Ovary (tissue), 3 donors: Measurements from ENCODE around the gene LDB2.

Experiments
- EP300 ChIP-seq: sonication (generic); formaldehyde crosslinking; IDR thresholded peaks from one replicate; pipeline ENCODE4 v1.6.1; 2017; ENCODE audit warnings: antibody characterized with exemption
- POLR2A ChIP-seq: fragments of 450-650 bp; IDR thresholded peaks from one replicate; pipeline ENCODE4 v1.6.1; 2017; ENCODE audit warnings: antibody characterized with exemption, mild to moderate bottlenecking, moderate library complexity
- TF ChIP-seq, protein P1 (sequence below), 3 donors: fragments of 450-650 bp in 2 of 3; fragments of 200-600 bp in 1 of 3; IDR thresholded peaks; one replicate each; pipeline versions ENCODE4 v1.5.1 to v1.8.0; 2016 to 2022; ENCODE audit warnings: antibody characterized with exemption in 3 of 3, mild to moderate bottlenecking in 1 of 3
- donor health status: DM: no; HTN: no; CAD: no.

DNA sequence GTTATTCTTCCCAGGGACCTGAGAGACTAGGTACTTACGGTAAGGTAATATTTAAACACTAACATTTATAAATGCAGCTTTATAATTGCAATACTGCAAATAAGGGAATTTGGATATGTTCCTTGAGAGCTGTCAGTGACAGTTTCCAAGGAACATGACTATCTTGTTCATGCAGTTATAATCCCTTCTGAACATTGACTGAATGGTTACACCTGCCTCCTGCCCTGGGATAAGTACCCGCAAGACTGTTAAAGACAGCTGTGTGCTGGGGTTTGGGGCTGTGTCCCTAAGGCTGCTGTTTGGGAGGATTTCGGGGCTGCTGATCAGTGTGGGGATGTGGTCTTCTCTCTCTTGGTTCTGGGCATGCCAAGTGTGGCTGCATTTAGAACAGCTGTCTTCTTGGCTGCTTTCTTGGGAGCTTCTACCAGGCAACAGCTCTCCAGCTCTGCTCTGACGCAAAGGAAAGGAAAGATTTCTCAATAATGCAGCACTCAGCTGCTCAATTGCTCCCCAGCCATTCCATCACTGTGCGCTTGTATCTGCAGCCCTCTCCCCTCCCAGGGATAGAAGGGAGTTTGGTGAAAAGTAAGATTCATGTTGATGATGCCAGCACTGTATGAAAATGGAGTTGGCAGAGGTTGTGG, 373.4 kb downstream of the LDB2 start:
- TF ChIP-seq, protein P1, sequence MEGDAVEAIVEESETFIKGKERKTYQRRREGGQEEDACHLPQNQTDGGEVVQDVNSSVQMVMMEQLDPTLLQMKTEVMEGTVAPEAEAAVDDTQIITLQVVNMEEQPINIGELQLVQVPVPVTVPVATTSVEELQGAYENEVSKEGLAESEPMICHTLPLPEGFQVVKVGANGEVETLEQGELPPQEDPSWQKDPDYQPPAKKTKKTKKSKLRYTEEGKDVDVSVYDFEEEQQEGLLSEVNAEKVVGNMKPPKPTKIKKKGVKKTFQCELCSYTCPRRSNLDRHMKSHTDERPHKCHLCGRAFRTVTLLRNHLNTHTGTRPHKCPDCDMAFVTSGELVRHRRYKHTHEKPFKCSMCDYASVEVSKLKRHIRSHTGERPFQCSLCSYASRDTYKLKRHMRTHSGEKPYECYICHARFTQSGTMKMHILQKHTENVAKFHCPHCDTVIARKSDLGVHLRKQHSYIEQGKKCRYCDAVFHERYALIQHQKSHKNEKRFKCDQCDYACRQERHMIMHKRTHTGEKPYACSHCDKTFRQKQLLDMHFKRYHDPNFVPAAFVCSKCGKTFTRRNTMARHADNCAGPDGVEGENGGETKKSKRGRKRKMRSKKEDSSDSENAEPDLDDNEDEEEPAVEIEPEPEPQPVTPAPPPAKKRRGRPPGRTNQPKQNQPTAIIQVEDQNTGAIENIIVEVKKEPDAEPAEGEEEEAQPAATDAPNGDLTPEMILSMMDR (IDR thresholded peaks at IDR 0.05) = no peak
- no peak for TF ChIP-seq POLR2A
- TF ChIP-seq EP300 = no peak
